Activated CD8-positive, alpha-beta T cell treated with anti-CD3 and anti-CD28 coated beads, Interleukin-2, amount 10 ng/mL, durations not matched to agents 7 days and 5 days (primary cell): Measurements from ENCODE around the gene NEU2. TPM values are rescaled to one million over a fixed set of nuclear protein-coding genes. Genes with fewer than 3 reads are reported as not detected.
"Not testable (repeated sequence)": the region's sequence is repeated elsewhere in the genome, so short reads cannot be mapped to it uniquely, and the experiment has no call there.

Experiments used
- ATAC-seq: fragments of 150-1000 bp; cut with Tn5 transposase; one replicate; pipeline ENCODE4 v1.10.0; 2021; ENCODE audit warnings: moderate library complexity
- CTCF ChIA-PET: fragments of 350-600 bp; sonication (Branson Sonifier 250); formaldehyde crosslinking; loops from one replicate; lab custom pipeline; 2021; ENCODE audit warnings: antibody characterized with exemption; lab: Charles Lee
- POLR2A ChIA-PET: fragments of 350-600 bp; sonication (Branson Sonifier 250); formaldehyde crosslinking; loops from one replicate; lab custom pipeline; 2021; ENCODE audit warnings: antibody characterized with exemption; lab: Charles Lee
- DNase-seq: peaks from one replicate; pipeline ENCODE4 v3.0.0-alpha.2; 2020
- H3K27ac Mint-ChIP-seq: one replicate; pipeline ENCODE4 v1.8.0; 2021; ENCODE audit warnings: mild to moderate bottlenecking, mixed read lengths
- H3K27me3 Mint-ChIP-seq: one replicate; pipeline ENCODE4 v1.8.0; 2021; ENCODE audit warnings: low read depth, mixed read lengths
- H3K36me3 Mint-ChIP-seq: one replicate; pipeline ENCODE4 v1.8.0; 2021; ENCODE audit warnings: low read depth, mixed read lengths
- H3K4me1 Mint-ChIP-seq: one replicate; pipeline ENCODE4 v1.8.0; 2021; ENCODE audit warnings: low read depth, mixed read lengths
- H3K4me3 Mint-ChIP-seq: one replicate; pipeline ENCODE4 v1.8.0; 2021; ENCODE audit warnings: mild to moderate bottlenecking, mixed read lengths
- H3K9me3 Mint-ChIP-seq: one replicate; pipeline ENCODE4 v1.8.0; 2022; ENCODE audit warnings: mixed read lengths; ENCODE audit not compliant: insufficient read depth
- total RNA-seq, 2 experiments: library from RNA; stranded (reverse); gene quantifications; one replicate each; pipeline ENCODE4 v1.2.3, GENCODE V29; 2021

NEU2 gene
- total RNA-seq, 2 experiments from 2014 or later = not detected

- no peak for ATAC-seq
- no peaks in the 10 kb centered on the region for H3K9me3 Mint-ChIP-seq
- no peak for DNase-seq
- POLR2A ChIA-PET = interaction anchor here (0.6 kb wide), 1 partner anchor 297 kb away, joined by 3 read pairs; no protein-coding TSS in a partner anchor
- no peak overlapping the region for H3K27ac Mint-ChIP-seq
- H3K36me3 Mint-ChIP-seq = no peaks in the 10 kb centered on the region
- H3K27me3 Mint-ChIP-seq = no peaks in the 10 kb centered on the region
- CTCF ChIA-PET = interaction anchor here (1.2 kb wide), 1 partner anchor 17 kb away, joined by 3 read pairs; no protein-coding TSS in a partner anchor
- no peaks in the 10 kb centered on the region for H3K4me1 Mint-ChIP-seq
- no peak overlapping the region for H3K4me3 Mint-ChIP-seq
These were observed 20.8 kb upstream of the NEU2 start for GRCh38 chr2:233011702-233012131.

GRCh38 chr2:233012301-233012971 lies 20.0 kb upstream of the NEU2 start:
- ATAC-seq (no peak), DNase-seq (no peak)
- no peaks in the 10 kb centered on the region for H3K36me3 Mint-ChIP-seq
- POLR2A ChIA-PET = no interaction called here
- no peaks in the 10 kb centered on the region for H3K4me1 Mint-ChIP-seq
- CTCF ChIA-PET = interaction anchor here (1.0 kb wide), 1 partner anchor 42 kb away, joined by 3 read pairs; no protein-coding TSS in a partner anchor
- no peaks in the 10 kb centered on the region for H3K27me3 Mint-ChIP-seq
- H3K27ac Mint-ChIP-seq = no peak overlapping the region
- H3K9me3 Mint-ChIP-seq = no peaks in the 10 kb centered on the region
- H3K4me3 Mint-ChIP-seq = no peak overlapping the region

GRCh38 chr2:233013027-233013461 lies 19.4 kb upstream of the NEU2 start, which contains the start of gene NGEF:
NGEF (minus strand) TSS chr2:233013256; CDS start chr2:232974890, 38,366 bp downstream.
- H3K36me3 Mint-ChIP-seq = no peaks in the 10 kb centered on the region
- no peaks in the 10 kb centered on the region for H3K9me3 Mint-ChIP-seq
- no peaks in the 10 kb centered on the region for H3K4me1 Mint-ChIP-seq
- ATAC-seq (no peak), DNase-seq (no peak)
- H3K4me3 Mint-ChIP-seq = no peak within 1 kb of the TSS
- CTCF ChIA-PET = interaction anchor here (1.0 kb wide), 1 partner anchor 42 kb away, joined by 3 read pairs; no protein-coding TSS in a partner anchor
- no peaks in the 10 kb centered on the region for H3K27me3 Mint-ChIP-seq
- POLR2A ChIA-PET = no interaction called here
- H3K27ac Mint-ChIP-seq = no peak within 1 kb of the TSS

GRCh38 chr2:233013650-233014049 lies 18.8 kb upstream of the NEU2 start:
- ATAC-seq = no peak
- Mint-ChIP-seq H3K36me3 (no peaks in the 10 kb centered on the region), H3K4me1 (no peaks in the 10 kb centered on the region), H3K4me3 (no peak overlapping the region), H3K27me3 (no peaks in the 10 kb centered on the region), H3K9me3 (no peaks in the 10 kb centered on the region), H3K27ac (no peak overlapping the region)
- POLR2A ChIA-PET = no interaction called here
- CTCF ChIA-PET = interaction anchor here (1.0 kb wide), 1 partner anchor 41 kb away, joined by 3 read pairs; no protein-coding TSS in a partner anchor
- no peak for DNase-seq

- Mint-ChIP-seq H3K27ac (peak overlapping the region; percentile 68), H3K36me3 (no peaks in the 10 kb centered on the region), H3K9me3 (no peaks in the 10 kb centered on the region), H3K4me1 (no peaks in the 10 kb centered on the region), H3K4me3 (no peak overlapping the region), H3K27me3 (no peaks in the 10 kb centered on the region)
- ChIA-PET POLR2A (no interaction called here), CTCF (no interaction called here)
- DNase-seq = no peak
- ATAC-seq = no peak
These were observed 17.3 kb upstream of the NEU2 start for GRCh38 chr2:233015019-233015645.

GRCh38 chr2:233017947-233018346 lies 14.5 kb upstream of the NEU2 start:
- POLR2A ChIA-PET = interaction anchor here (0.6 kb wide), 1 partner anchor 81 kb away, joined by 4 read pairs; no protein-coding TSS in a partner anchor
- no peaks in the 10 kb centered on the region for H3K4me1 Mint-ChIP-seq
- ATAC-seq = no peak
- CTCF ChIA-PET = interaction anchor here (0.7 to 1.9 kb wide), 2 partner anchors 11 to 35 kb away, joined by 4 to 7 read pairs; no protein-coding TSS in a partner anchor
- no peak for DNase-seq
- no peaks in the 10 kb centered on the region for H3K36me3 Mint-ChIP-seq
- no peaks in the 10 kb centered on the region for H3K9me3 Mint-ChIP-seq
- no peak overlapping the region for H3K4me3 Mint-ChIP-seq
- H3K27ac Mint-ChIP-seq = no peak overlapping the region
- no peaks in the 10 kb centered on the region for H3K27me3 Mint-ChIP-seq

GRCh38 chr2:233019610-233020009 lies 12.9 kb upstream of the NEU2 start:
- H3K36me3 Mint-ChIP-seq, POLR2A ChIA-PET, H3K4me3 Mint-ChIP-seq, H3K9me3 Mint-ChIP-seq, H3K27ac Mint-ChIP-seq, DNase-seq, H3K4me1 Mint-ChIP-seq, H3K27me3 Mint-ChIP-seq, ATAC-seq: not testable (repeated sequence)
- CTCF ChIA-PET = interaction anchor here (1.0 kb wide), 1 partner anchor 35 kb away, joined by 3 read pairs; no protein-coding TSS in a partner anchor

GRCh38 chr2:233020454-233020853 lies 12.0 kb upstream of the NEU2 start:
- ChIA-PET CTCF (no interaction called here), POLR2A (no interaction called here)
- Mint-ChIP-seq H3K9me3 (no peaks in the 10 kb centered on the region), H3K4me3 (no peak overlapping the region), H3K4me1 (no peaks in the 10 kb centered on the region), H3K36me3 (no peaks in the 10 kb centered on the region), H3K27ac (no peak overlapping the region), H3K27me3 (no peaks in the 10 kb centered on the region)
- ATAC-seq (no peak), DNase-seq (no peak)

GRCh38 chr2:233021771-233022170 lies 10.7 kb upstream of the NEU2 start:
- Mint-ChIP-seq H3K4me1 (no peaks in the 10 kb centered on the region), H3K9me3 (no peaks in the 10 kb centered on the region), H3K36me3 (no peaks in the 10 kb centered on the region), H3K27me3 (peaks cover 2% of the 10 kb centered on the region), H3K27ac (no peak overlapping the region), H3K4me3 (no peak overlapping the region)
- no peak for ATAC-seq
- ChIA-PET CTCF (no interaction called here), POLR2A (no interaction called here)
- no peak for DNase-seq

- ATAC-seq = no peak
- H3K27me3 Mint-ChIP-seq = peaks cover 2% of the 10 kb centered on the region
- no peaks in the 10 kb centered on the region for H3K4me1 Mint-ChIP-seq
- no peaks in the 10 kb centered on the region for H3K9me3 Mint-ChIP-seq
- H3K4me3 Mint-ChIP-seq = no peak overlapping the region
- H3K36me3 Mint-ChIP-seq = no peaks in the 10 kb centered on the region
- ChIA-PET CTCF (no interaction called here), POLR2A (no interaction called here)
- H3K27ac Mint-ChIP-seq = no peak overlapping the region
- no peak for DNase-seq
These were observed 9.9 kb upstream of the NEU2 start for GRCh38 chr2:233022561-233022960.

- H3K4me1 Mint-ChIP-seq = no peaks in the 10 kb centered on the region
- CTCF ChIA-PET = no interaction called here
These were observed 9.3 kb upstream of the NEU2 start for GRCh38 chr2:233023007-233023760.

More at GRCh38 chr2:233023007-233023760, 9.3 kb upstream of the NEU2 start:
- POLR2A ChIA-PET = no interaction called here
- no peak for ATAC-seq
- Mint-ChIP-seq H3K36me3 (no peaks in the 10 kb centered on the region), H3K9me3 (no peaks in the 10 kb centered on the region), H3K27me3 (peaks cover 2% of the 10 kb centered on the region), H3K4me3 (no peak overlapping the region), H3K27ac (no peak overlapping the region)
- no peak for DNase-seq
